Cardiac muscle cell (in vitro differentiated cells and primary cell): ENCODE data around the gene PROX2. TPM values are rescaled to one million over a fixed set of nuclear protein-coding genes. Genes with fewer than 3 reads are reported as not detected.

Experiments
- DNase-seq, 2 donors: peaks; one replicate each; pipeline versions ENCODE4 v3.0.0 to v3.0.0-alpha.2; 2010 to 2017; ENCODE audit warnings: low read depth in 1 of 2, low spot score in 1 of 2
- H3K27ac ChIP-seq: fragments of 200-600 bp; sonication (generic); 2 replicates; pipeline ENCODE4 v1.5.1; 2016
- H3K27me3 ChIP-seq: fragments of 200-600 bp; sonication (generic); 2 replicates; pipeline ENCODE4 v1.6.0; 2016; ENCODE audit warnings: control low read depth
- H3K36me3 ChIP-seq: fragments of 200-600 bp; sonication (generic); 2 replicates; pipeline ENCODE4 v1.5.1; 2016; ENCODE audit warnings: control low read depth
- H3K4me1 ChIP-seq: fragments of 200-600 bp; sonication (generic); 2 replicates; pipeline ENCODE4 v1.8.1; 2017; ENCODE audit warnings: low read depth, mild to moderate bottlenecking, mixed run types
- H3K4me3 ChIP-seq: fragments of 200-600 bp; sonication (generic); 2 replicates; pipeline ENCODE4 v1.5.1; 2016; ENCODE audit warnings: mild to moderate bottlenecking
- H3K9me3 ChIP-seq: fragments of 200-600 bp; sonication (generic); 2 replicates; pipeline ENCODE4 v1.5.1; 2017; ENCODE audit warnings: low read depth, mild to moderate bottlenecking, control low read depth
- CTCF ChIP-seq: IDR thresholded peaks from 2 replicates; pipeline ENCODE4 v1.5.1; 2012; ENCODE audit warnings: low read depth, mild to moderate bottlenecking, low read length
- polyA plus RNA-seq: library from polyadenylated mRNA; unstranded; fragments of >200 nt; fragmentation: Nextera tagmentation; extraction: Ambion mirVana; gene quantifications from 2 replicates; pipeline ENCODE4 v1.2.1, GENCODE V29; 2016
- total RNA-seq: library from RNA; depleted of rRNA; stranded (reverse); fragments of >200 nt; gene quantifications from 2 replicates; pipeline ENCODE4 v1.2.3, GENCODE V29; 2016

PROX2 gene
- total and polyA plus RNA-seq, 2 experiments from 2014 or later: 0.75 TPM; not detected in 1

GRCh38 chr14:74864198-74864597 is 11.7 kb downstream of the PROX2 start:
- DNase-seq: no peak
- Histone ChIP-seq H3K27ac (no peak overlapping the region), H3K9me3 (no peaks in the 10 kb centered on the region), H3K36me3 (no peaks in the 10 kb centered on the region), H3K4me3 (no peak overlapping the region), H3K27me3 (no peaks in the 10 kb centered on the region), H3K4me1 (no peaks in the 10 kb centered on the region)
- no peak for TF ChIP-seq CTCF

DNA sequence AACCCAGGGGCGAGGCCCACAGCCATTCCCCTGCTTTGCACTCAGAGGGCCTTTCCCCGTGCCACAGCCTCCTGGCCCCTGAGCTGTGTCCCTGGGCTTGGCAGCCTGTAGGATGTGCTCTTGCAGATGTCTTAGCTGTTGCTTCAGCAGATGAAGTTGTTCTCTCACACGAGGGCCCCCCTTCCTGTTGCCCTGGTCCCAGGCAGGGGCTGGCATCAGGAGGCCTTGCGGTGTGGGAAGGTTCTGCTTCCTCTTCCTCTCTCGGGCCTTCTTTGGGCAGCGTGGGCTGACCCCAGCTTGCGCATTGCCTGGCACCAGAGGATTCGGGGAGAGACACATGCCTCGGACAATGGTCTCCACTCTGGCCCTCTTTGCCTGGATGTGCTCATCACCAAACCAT is 12.7 kb downstream of the PROX2 start:
- Histone ChIP-seq H3K27ac (no peak overlapping the region), H3K4me1 (no peaks in the 10 kb centered on the region), H3K4me3 (no peak overlapping the region), H3K9me3 (no peaks in the 10 kb centered on the region), H3K36me3 (no peaks in the 10 kb centered on the region), H3K27me3 (no peaks in the 10 kb centered on the region)
- TF ChIP-seq CTCF: no peak
- DNase-seq: no peak

DNA sequence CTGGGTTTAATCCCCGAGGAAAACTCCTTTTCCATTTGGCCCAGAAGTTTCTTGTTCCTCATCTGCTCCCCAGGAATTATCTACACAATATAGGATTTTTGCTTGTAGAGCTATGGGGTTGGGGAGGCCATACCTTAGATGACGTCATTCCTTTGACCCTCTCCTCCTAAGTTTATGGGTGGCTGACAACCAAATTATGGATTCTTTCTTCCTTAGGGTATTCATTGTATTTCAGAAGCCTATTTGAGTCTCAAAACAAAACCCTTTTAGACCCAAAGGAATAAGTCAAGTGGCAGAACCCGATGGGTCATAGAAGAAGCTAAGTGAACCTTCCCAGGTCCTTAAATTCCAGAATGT is 14.2 kb downstream of the PROX2 start:
- no peak overlapping the region for H3K4me3 ChIP-seq
- no peaks in the 10 kb centered on the region for H3K27me3 ChIP-seq
- H3K27ac ChIP-seq: no peak overlapping the region
- DNase-seq: no peak
- no peaks in the 10 kb centered on the region for H3K4me1 ChIP-seq
- H3K36me3 ChIP-seq: no peaks in the 10 kb centered on the region
- no peaks in the 10 kb centered on the region for H3K9me3 ChIP-seq
- TF ChIP-seq CTCF: no peak

- peak; percentile 89 to 93 for DNase-seq
- Histone ChIP-seq H3K27me3 (no peaks in the 10 kb centered on the region), H3K9me3 (no peaks in the 10 kb centered on the region)
Measured at GRCh38 chr14:74860899-74861733, 14.8 kb downstream of the PROX2 start.

DNA sequence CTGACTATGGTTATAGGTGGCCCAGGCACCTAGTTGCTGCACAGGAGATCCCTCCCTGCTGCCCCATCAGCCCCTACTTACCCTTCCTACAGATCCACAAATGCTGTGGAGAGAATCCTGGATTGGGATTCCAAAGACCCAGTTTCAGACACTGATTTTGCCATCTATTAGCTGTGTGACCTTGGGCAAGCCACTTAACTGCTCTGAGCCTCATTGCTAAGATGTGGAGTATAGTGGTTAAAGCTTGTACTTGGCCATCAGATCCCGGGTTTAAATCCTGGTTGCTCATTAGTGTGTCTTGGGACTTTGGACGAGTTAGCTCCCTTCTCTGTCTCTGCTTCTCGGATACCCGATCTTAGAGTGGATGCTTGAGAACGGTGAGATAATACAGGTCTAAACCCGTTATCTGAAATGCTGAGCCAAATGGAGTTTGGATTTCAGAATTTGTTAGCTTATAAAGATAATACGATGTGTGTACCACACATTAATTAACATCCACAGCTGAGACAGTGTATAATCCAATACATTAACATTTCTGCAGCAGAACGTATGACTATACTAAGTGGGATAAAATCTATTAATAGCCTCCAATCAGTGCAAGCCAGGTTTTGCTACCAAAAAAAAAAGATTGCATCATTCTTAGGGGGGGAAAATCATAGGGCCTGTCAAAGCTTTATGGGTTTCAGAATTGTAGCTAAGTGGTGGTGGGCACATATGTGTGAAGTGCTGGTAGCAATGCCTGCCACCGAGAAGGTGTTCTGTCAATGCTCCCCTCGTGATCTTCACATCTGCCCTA is 16.0 kb downstream of the PROX2 start:
- Histone ChIP-seq H3K4me3 (no peak overlapping the region), H3K27me3 (no peaks in the 10 kb centered on the region), H3K36me3 (no peaks in the 10 kb centered on the region), H3K9me3 (no peaks in the 10 kb centered on the region), H3K4me1 (no peaks in the 10 kb centered on the region), H3K27ac (no peak overlapping the region)
- TF ChIP-seq CTCF: no peak
- DNase-seq: no peak

More at GRCh38 chr14:74860899-74861733, 14.8 kb downstream of the PROX2 start:
- Histone ChIP-seq H3K4me1 (no peaks in the 10 kb centered on the region), H3K4me3 (no peak overlapping the region), H3K27ac (no peak overlapping the region), H3K36me3 (no peaks in the 10 kb centered on the region)
- TF ChIP-seq CTCF: peak; percentile 84
